Activated CD4-positive, alpha-beta T cell treated with anti-CD3 and anti-CD28 coated beads, Interleukin-2, amount 50 U/mL, for 24 hours (primary cell): ENCODE measurements around the gene BARX2.
"Not testable (repeated sequence)": the region's sequence is repeated elsewhere in the genome, so short reads cannot be mapped to it uniquely, and the experiment has no call there.

Experiments
- DNase-seq, 2 donors: peaks; one replicate each; pipeline ENCODE4 v3.0.0-alpha.2; 2020; ENCODE audit warnings: low read depth in 1 of 2, low spot score in 1 of 2

The BARX2 gene

GRCh38 chr11:129375751-129376657 lies at the start of gene BARX2:
BARX2 (plus strand) TSS chr11:129375848; CDS start chr11:129376036, 188 bp downstream.
- no peak for DNase-seq

GRCh38 chr11:129326921-129327320 lies 48.7 kb upstream of the BARX2 start:
- no peak for DNase-seq

- DNase-seq, result not testable (repeated sequence)
Observed at GRCh38 chr11:129327708-129328107, 47.9 kb upstream of the BARX2 start.

- no peak for DNase-seq
Observed at GRCh38 chr11:129328756-129329155, 46.9 kb upstream of the BARX2 start.

- no peak for DNase-seq
Observed at GRCh38 chr11:129331217-129331616, 44.4 kb upstream of the BARX2 start.

GRCh38 chr11:129331871-129332274 lies 43.8 kb upstream of the BARX2 start:
- peak; percentile 34 to 56 for DNase-seq

- no peak for DNase-seq
Observed at GRCh38 chr11:129333873-129334272, 41.8 kb upstream of the BARX2 start.

- DNase-seq, result not testable (repeated sequence)
Observed at GRCh38 chr11:129344301-129344940, 31.2 kb upstream of the BARX2 start.

- DNase-seq, result no peak
Observed at GRCh38 chr11:129346916-129347315, 28.7 kb upstream of the BARX2 start.

GRCh38 chr11:129348813-129349212 lies 26.8 kb upstream of the BARX2 start:
- no peak for DNase-seq

GRCh38 chr11:129352676-129353075 lies 23.0 kb upstream of the BARX2 start:
- DNase-seq, result no peak

- no peak for DNase-seq
Observed at GRCh38 chr11:129354691-129355090, 21.0 kb upstream of the BARX2 start.

- no peak for DNase-seq
Observed at GRCh38 chr11:129359748-129360147, 15.9 kb upstream of the BARX2 start.

GRCh38 chr11:129364143-129364654 lies 11.4 kb upstream of the BARX2 start:
- peak; percentile 48 to 74 for DNase-seq

GRCh38 chr11:129365816-129366215 lies 9.8 kb upstream of the BARX2 start:
- DNase-seq, result no peak

GRCh38 chr11:129366737-129367597 lies 8.7 kb upstream of the BARX2 start:
- DNase-seq, result no peak

- no peak for DNase-seq
Observed at GRCh38 chr11:129368889-129369672, 6.6 kb upstream of the BARX2 start.

GRCh38 chr11:129370715-129371114 lies 4.9 kb upstream of the BARX2 start:
- DNase-seq, result no peak

GRCh38 chr11:129372609-129373488 lies 2.8 kb upstream of the BARX2 start:
- DNase-seq, result no peak
